K562 (cell line): ENCODE results near the gene ITPK1. TPM values are rescaled to one million over a fixed set of nuclear protein-coding genes. Genes with fewer than 3 reads are reported as not detected.
"Not testable (repeated sequence)": the region's sequence is repeated elsewhere in the genome, so short reads cannot be mapped to it uniquely, and the experiment has no call there.

ENCODE experiments used
- ATAC-seq: fragments of 200-7000 bp; cut with Tn5 transposase; 3 replicates; pipeline ENCODE4 v1.9.1; 2020; ENCODE audit warnings: moderate library complexity
- BruUV-seq: library from RNA; stranded (reverse); fragments of 400-500 nt; replicated peaks from 2 replicates; lab custom pipeline; 2021; lab: Mats Ljungman, UMichigan
- CTCF ChIA-PET: fragments of 300-600 bp; formaldehyde crosslinking; extraction: SDS; loops from one replicate; lab custom pipeline; 2021; ENCODE audit warnings: low intra/inter-chr PET ratio; lab: Yijun Ruan, JAX
- POLR2A ChIA-PET: fragments of 300-600, 350-650 bp; sonication (Branson Sonifier 250); formaldehyde crosslinking; extraction: SDS; loops from one replicate; lab custom pipeline; 2021; ENCODE audit warnings: antibody characterized with exemption, inconsistent platforms; lab: Yijun Ruan, JAX
- DNase-seq, 4 experiments: peaks; one replicate each; pipeline versions ENCODE4 v3.0.0 to v3.0.0-alpha.2; 2011 to 2018; ENCODE audit warnings: low spot score in 3 of 4, mixed read lengths in 3 of 4; ENCODE audit errors: extremely low read depth in 1 of 4
- FAIRE-seq: peaks from 2 replicates; lab custom pipeline; 2011; peaks lifted over from hg19 to GRCh38; lab: Jason Lieb, UNC
- H2AFZ ChIP-seq: 2 replicates; pipeline ENCODE4 v1.6.0; 2011; ENCODE audit warnings: low read depth, low read length, control low read depth, inconsistent platforms
- H3K27ac ChIP-seq: fragments of 200-600 bp; 3 replicates; pipeline ENCODE4 v1.8.0; 2011; ENCODE audit warnings: low read depth, mild to moderate bottlenecking, control low read depth, inconsistent platforms, low read length, moderate library complexity, mixed read lengths; ENCODE audit errors: extremely low read depth
- H3K27me3 ChIP-seq, 2 experiments: fragments of 300-600 bp in 1 of 2; 2 replicates in 1 of 2; 3 replicates in 1 of 2; pipeline versions ENCODE4 v1.6.0 to v1.8.0; 2011; ENCODE audit warnings: inconsistent platforms in 2 of 2, low read length in 2 of 2, mild to moderate bottlenecking in 1 of 2, mixed read lengths in 1 of 2, moderate library complexity in 1 of 2; ENCODE audit not compliant: control insufficient read depth in 2 of 2, insufficient read depth in 2 of 2
- H3K36me3 ChIP-seq: fragments of 300-600 bp; 3 replicates; pipeline ENCODE4 v1.8.0; 2011; ENCODE audit warnings: mild to moderate bottlenecking, low read length, inconsistent platforms; ENCODE audit not compliant: control insufficient read depth, insufficient read depth
- H3K4me1 ChIP-seq, 2 experiments: fragments of 200-600 bp in 1 of 2; replicated peaks in 1 of 2; 2 replicates in 1 of 2; 3 replicates in 1 of 2; pipeline versions ENCODE4 v1.5.1 to v1.8.0; 2011; ENCODE audit warnings: inconsistent platforms in 2 of 2, low read length in 2 of 2, mild to moderate bottlenecking in 1 of 2, mixed read lengths in 1 of 2, moderate library complexity in 1 of 2; ENCODE audit not compliant: control insufficient read depth in 2 of 2, insufficient read depth in 2 of 2
- H3K4me2 ChIP-seq: 2 replicates; pipeline ENCODE4 v1.6.1; 2011; ENCODE audit warnings: low read length, control low read depth, inconsistent platforms, mixed read lengths; ENCODE audit not compliant: insufficient read depth
- H3K4me3 ChIP-seq: fragments of 200-600 bp; sonication (generic), shearing (Covaris generic); 2 replicates; pipeline ENCODE4 v1.5.1; 2016; ENCODE audit warnings: control low read depth, inconsistent platforms
- H3K79me2 ChIP-seq: fragments of 200-600 bp; 3 replicates; pipeline ENCODE4 v1.8.0; 2011; ENCODE audit warnings: low read length, inconsistent platforms; ENCODE audit not compliant: control insufficient read depth, insufficient read depth
- H3K9ac ChIP-seq, 2 experiments: 2 replicates each; pipeline versions ENCODE4 v1.6.0 to v1.6.1; 2011; ENCODE audit warnings: low read depth in 2 of 2, low read length in 2 of 2, control low read depth in 1 of 2, inconsistent platforms in 1 of 2, mild to moderate bottlenecking in 1 of 2, mixed read lengths in 1 of 2; ENCODE audit not compliant: insufficient read depth in 1 of 2
- H3K9me1 ChIP-seq: one replicate; pipeline ENCODE4 v1.6.0; 2011; ENCODE audit warnings: inconsistent platforms, mild to moderate bottlenecking, low read length, moderate library complexity; ENCODE audit not compliant: control insufficient read depth, insufficient read depth
- H3K9me3 ChIP-seq: replicated peaks from 2 replicates; pipeline ENCODE4 v1.5.1; 2011; ENCODE audit warnings: low read depth, low read length, inconsistent platforms; ENCODE audit not compliant: control insufficient read depth, insufficient read depth
- H4K20me1 ChIP-seq: replicated peaks from 2 replicates; pipeline ENCODE4 v1.6.1; 2011; ENCODE audit warnings: low read length, inconsistent platforms, mixed read lengths; ENCODE audit not compliant: control insufficient read depth, insufficient read depth
- RAD21 ChIP-seq, 2 experiments: fragments of 250-450 bp in 1 of 2; fragments of 450-650 bp in 1 of 2; sonication (Bioruptor Pico) in 1 of 2; formaldehyde crosslinking in 1 of 2; IDR thresholded peaks in 1 of 2; conservative IDR thresholded peaks in 1 of 2; 2 replicates each; pipeline versions ENCODE4 v1.4.0 to v1.8.0; 2020 to 2022; ENCODE audit warnings: mild to moderate bottlenecking in 2 of 2, moderate library complexity in 1 of 2
- VEZF1 ChIP-seq: fragments of 200-800 bp; sonication (Bioruptor generic); IDR thresholded peaks from 2 replicates; pipeline ENCODE4 v1.6.1; 2017; ENCODE audit warnings: missing genetic modification characterization, missing compliant biosample characterization
- WGBS: fragments of 100-300 bp; shearing (Covaris generic); methylation state at CpG from one replicate; pipeline ENCODE4 v1.1.6; 2016; ENCODE audit warnings: low coverage, mixed read lengths; ENCODE audit not compliant: insufficient coverage; ENCODE audit errors: missing lambda C conversion rate; 5-methylcytosine and 5-hydroxymethylcytosine counted together
- in situ Hi-C: fragments of 300-500 bp; cut with MboI; formaldehyde crosslinking; loops from 4 replicates; pipeline ENCODE4 v1.15.0; 2018; ENCODE audit warnings: inconsistent platforms, mixed read lengths
- intact Hi-C: fragments of 100-400 bp; cut with micrococcal nuclease; formaldehyde crosslinking; loops from 2 replicates; pipeline ENCODE4 v1.14.2; 2022
- polyA plus RNA-seq, 8 experiments: library from polyadenylated mRNA; depleted of rRNA in 4 of 8; stranded (reverse) in 5 of 8; unstranded in 3 of 8; fragments of >200 nt; fragmentation: Nextera tagmentation in 2 of 8; fragmentation: Illumina TruSeq in 1 of 8; extraction: Ambion mirVana in 2 of 8; extraction: Trizol in 1 of 8; gene quantifications; 2 replicates each; pipeline versions ENCODE4 v1.2.1 to v1.2.3, GENCODE V29; 2011 to 2014; ENCODE audit warnings: inconsistent platforms in 1 of 8, missing spikeins in 1 of 8
- total RNA-seq, 7 experiments: library from RNA; depleted of rRNA in 6 of 7; stranded (reverse); fragments of >200 nt in 6 of 7; fragmentation: Illumina TruSeq in 2 of 7; extraction: Trizol in 2 of 7; gene quantifications; 2 replicates each; pipeline versions ENCODE4 v1.2.1 to v1.2.3, GENCODE V29; 2011 to 2021; ENCODE audit warnings: low replicate concordance in 1 of 7

ITPK1 gene
- total and polyA plus RNA-seq, 9 of the 15 experiments (the other 6 are each of a cell fraction or from before 2014, with no cell fraction given) = 1.2 to 39.2 (median 23.0) TPM

GRCh38 chr14:93160353-93160801, 44.7 kb upstream of the ITPK1 start (continued):
- 0 out of 2 replicates have a peak, but pooled peaks have one; percentile 33 for TF ChIP-seq VEZF1
- peak in 1 of 2 experiments; percentile 41; a peak in 2 of 4 replicates for TF ChIP-seq RAD21 (CRISPR knock-in tag; conservative IDR thresholded peaks at IDR 0.05 in 1 of 2, IDR thresholded peaks at IDR 0.05 in 1 of 2)

GRCh38 chr14:93159625-93160352, 44.1 kb upstream of the ITPK1 start:
- H3K4me1 ChIP-seq, H3K9me3 ChIP-seq, H3K9me1 ChIP-seq, H3K9ac ChIP-seq, H4K20me1 ChIP-seq, H3K79me2 ChIP-seq, in situ Hi-C loops, H3K27ac ChIP-seq, DNase-seq, H3K4me2 ChIP-seq, POLR2A ChIA-PET, H3K36me3 ChIP-seq, FAIRE-seq, H3K27me3 ChIP-seq, BruUV-seq, H3K4me3 ChIP-seq: not testable (repeated sequence)
- peak; percentile 31 for ATAC-seq
- CTCF ChIA-PET = interaction anchor here (0.6 to 2.7 kb wide), 2 partner anchors 46 to 209 kb away, joined by 3 to 11 read pairs; no protein-coding TSS in a partner anchor
- 27% methylated on average over 4 of the region's 5 CpGs for WGBS
- peak overlapping the region; percentile 45; the same call in 1 of the 2 replicates for H2AFZ ChIP-seq
- intact Hi-C loops = loop anchor here (1.0 kb wide), 1 partner anchor 46 kb away; no protein-coding TSS in a partner anchor

GRCh38 chr14:93158349-93158748, 42.6 kb upstream of the ITPK1 start:
- POLR2A ChIA-PET, DNase-seq, H3K27me3 ChIP-seq, BruUV-seq, H3K79me2 ChIP-seq, intact Hi-C loops, H3K36me3 ChIP-seq, H3K4me3 ChIP-seq, H3K9me3 ChIP-seq, FAIRE-seq, H3K9ac ChIP-seq, H4K20me1 ChIP-seq, H3K4me1 ChIP-seq, H3K9me1 ChIP-seq, ATAC-seq, H3K27ac ChIP-seq, in situ Hi-C loops, H2AFZ ChIP-seq, CTCF ChIA-PET, H3K4me2 ChIP-seq: not testable (repeated sequence)
- 20% methylated on average over 1 of the region's 7 CpGs for WGBS
